Measurements from ENCODE around the gene DCUN1D4. TPM values are rescaled to one million over a fixed set of nuclear protein-coding genes. Genes with fewer than 3 reads are reported as not detected.

DCUN1D4 gene
- 39.7 and 62.2 TPM in 2 replicates for total RNA-seq

GRCh38 chr4:51842554-51843308 lies at the start of gene DCUN1D4:
Gene DCUN1D4, plus strand, starts transcription at chr4:51843153. Its CDS starts 90 bp downstream, at chr4:51843243.

Other genes with a start within 250 kb of the DCUN1D4 start
- gene LRRC66, start 177.2 kb downstream of the DCUN1D4 start, total RNA-seq = 0.43 and 0.46 TPM in 2 replicates
- 29.2 and 37.0 TPM in 2 replicates for gene SGCB, start 195.1 kb downstream of the DCUN1D4 start, total RNA-seq
- gene SPATA18, start 208.2 kb downstream of the DCUN1D4 start, total RNA-seq = 13.9 and 22.6 TPM in 2 replicates

Data from smooth muscle cell of bladder (primary cell).